ENCODE data around the gene NOL3.

Gene NOL3

GRCh38 chr16:67207249-67208091, 37.1 kb downstream of the NOL3 start:
- DNase-seq, result no peak

- no peak for DNase-seq
Measured at GRCh38 chr16:67208154-67208896, 38.0 kb downstream of the NOL3 start.

GRCh38 chr16:67209565-67209964, 39.2 kb downstream of the NOL3 start:
- no peak for DNase-seq

- DNase-seq, result no peak
Measured at GRCh38 chr16:67210069-67210937, 40.0 kb downstream of the NOL3 start.

GRCh38 chr16:67211674-67212073, 41.3 kb downstream of the NOL3 start:
- DNase-seq, result no peak

GRCh38 chr16:67212766-67213165, 42.4 kb downstream of the NOL3 start:
- DNase-seq, result no peak

GRCh38 chr16:67213197-67214019, 43.1 kb downstream of the NOL3 start:
- DNase-seq, result no peak

GRCh38 chr16:67215706-67216105, 45.4 kb downstream of the NOL3 start:
- DNase-seq, result no peak

- no peak for DNase-seq
Measured at GRCh38 chr16:67216612-67217490, 46.5 kb downstream of the NOL3 start.

GRCh38 chr16:67223992-67224391, 53.7 kb downstream of the NOL3 start:
- DNase-seq, result no peak
